HL-60 (cell line): ENCODE measurements around the gene LARP1.

Source experiments
- CTCF ChIP-seq: IDR thresholded peaks from one replicate; pipeline ENCODE4 v1.5.1; 2011; ENCODE audit warnings: low read length, control low read depth, inconsistent platforms; ENCODE audit not compliant: insufficient read depth
- GABPA ChIP-seq: IDR thresholded peaks from 2 replicates; pipeline ENCODE4 v1.6.1; 2012; ENCODE audit warnings: low read depth
- POLR2AphosphoS5 ChIP-seq: IDR thresholded peaks from 2 replicates; pipeline ENCODE4 v1.6.1; 2012; ENCODE audit warnings: low read depth
- REST ChIP-seq: IDR thresholded peaks from 2 replicates; pipeline ENCODE4 v1.6.1; 2012; ENCODE audit warnings: low read depth; ENCODE audit not compliant: insufficient replicate concordance

- TF ChIP-seq CTCF = no peak
- TF ChIP-seq GABPA = no peak
- TF ChIP-seq POLR2AphosphoS5 = no peak
- TF ChIP-seq REST = no peak
These were observed 32.2 kb upstream of the LARP1 start for GRCh38 chr5:154722936-154723335.
